Measurements from ENCODE around the gene RNF166.

Gene RNF166

GRCh38 chr16:88747588-88748301, 41.5 kb upstream of the RNF166 start:
- Histone ChIP-seq H3K4me3 (ENCODE audit: low read depth in 1 of 5, low read length in 5 of 5) (no peak overlapping the region), H3K27me3 (ENCODE audit: control insufficient read depth in 5 of 5, insufficient read depth in 4 of 5, low read length in 5 of 5) (no peaks in the 10 kb centered on the region), H3K36me3 (ENCODE audit: control insufficient read depth in 5 of 5, insufficient read depth in 5 of 5, low read length in 5 of 5) (peaks cover 0 to 35% (median 10%) of the 10 kb centered on the region in 5 donors), H3K9ac (ENCODE audit: low read length in 5 of 5) (no peak overlapping the region), H3K9me3 (ENCODE audit: control insufficient read depth in 5 of 5, low read length in 5 of 5) (no peaks in the 10 kb centered on the region), H3K4me1 (ENCODE audit: control insufficient read depth in 5 of 5, insufficient read depth in 5 of 5, low read length in 5 of 5) (peaks cover 6 to 48% (median 29%) of the 10 kb centered on the region in 5 donors), H3K27ac (ENCODE audit: low read depth, low read length) (no peak overlapping the region)

- Histone ChIP-seq H3K9ac (ENCODE audit: low read length in 5 of 5) (no peak overlapping the region), H3K9me3 (ENCODE audit: control insufficient read depth in 5 of 5, low read length in 5 of 5) (no peaks in the 10 kb centered on the region), H3K36me3 (ENCODE audit: control insufficient read depth in 5 of 5, insufficient read depth in 5 of 5, low read length in 5 of 5) (peaks cover 0 to 40% (median 16%) of the 10 kb centered on the region in 5 donors), H3K27ac (ENCODE audit: low read depth, low read length) (no peak overlapping the region), H3K27me3 (ENCODE audit: control insufficient read depth in 5 of 5, insufficient read depth in 4 of 5, low read length in 5 of 5) (no peaks in the 10 kb centered on the region), H3K4me1 (ENCODE audit: control insufficient read depth in 5 of 5, insufficient read depth in 5 of 5, low read length in 5 of 5) (peaks cover 6 to 48% (median 29%) of the 10 kb centered on the region in 5 donors), H3K4me3 (ENCODE audit: low read depth in 1 of 5, low read length in 5 of 5) (no peak overlapping the region)
Observed at GRCh38 chr16:88746506-88746905, 40.3 kb upstream of the RNF166 start.

GRCh38 chr16:88744577-88745521, 38.6 kb upstream of the RNF166 start:
- no peaks in the 10 kb centered on the region for H3K27me3 ChIP-seq (ENCODE audit: control insufficient read depth in 5 of 5, insufficient read depth in 4 of 5, low read length in 5 of 5)
- peaks cover 6 to 48% (median 29%) of the 10 kb centered on the region in 5 donors for H3K4me1 ChIP-seq (ENCODE audit: control insufficient read depth in 5 of 5, insufficient read depth in 5 of 5, low read length in 5 of 5)
- H3K4me3 ChIP-seq (ENCODE audit: low read depth in 1 of 5, low read length in 5 of 5) = no peak overlapping the region
- no peaks in the 10 kb centered on the region for H3K9me3 ChIP-seq (ENCODE audit: control insufficient read depth in 5 of 5, low read length in 5 of 5)
- H3K36me3 ChIP-seq (ENCODE audit: control insufficient read depth in 5 of 5, insufficient read depth in 5 of 5, low read length in 5 of 5) = peaks cover 0 to 50% (median 31%) of the 10 kb centered on the region in 5 donors
- no peak overlapping the region for H3K9ac ChIP-seq (ENCODE audit: low read length in 5 of 5)
- no peak overlapping the region for H3K27ac ChIP-seq (ENCODE audit: low read depth, low read length)

GRCh38 chr16:88743693-88744576, 37.7 kb upstream of the RNF166 start:
- no peak overlapping the region for H3K9ac ChIP-seq (ENCODE audit: low read length in 5 of 5)
- no peak overlapping the region for H3K4me3 ChIP-seq (ENCODE audit: low read depth in 1 of 5, low read length in 5 of 5)
- H3K27ac ChIP-seq (ENCODE audit: low read depth, low read length) = no peak overlapping the region
- H3K36me3 ChIP-seq (ENCODE audit: control insufficient read depth in 5 of 5, insufficient read depth in 5 of 5, low read length in 5 of 5) = peaks cover 0 to 56% (median 35%) of the 10 kb centered on the region in 5 donors
- peaks cover 6 to 48% (median 29%) of the 10 kb centered on the region in 5 donors for H3K4me1 ChIP-seq (ENCODE audit: control insufficient read depth in 5 of 5, insufficient read depth in 5 of 5, low read length in 5 of 5)
- H3K9me3 ChIP-seq (ENCODE audit: control insufficient read depth in 5 of 5, low read length in 5 of 5) = no peaks in the 10 kb centered on the region
- H3K27me3 ChIP-seq (ENCODE audit: control insufficient read depth in 5 of 5, insufficient read depth in 4 of 5, low read length in 5 of 5) = no peaks in the 10 kb centered on the region

- Histone ChIP-seq H3K4me3 (ENCODE audit: low read depth in 1 of 5, low read length in 5 of 5) (no peak overlapping the region), H3K27me3 (ENCODE audit: control insufficient read depth in 5 of 5, insufficient read depth in 4 of 5, low read length in 5 of 5) (no peaks in the 10 kb centered on the region), H3K4me1 (ENCODE audit: control insufficient read depth in 5 of 5, insufficient read depth in 5 of 5, low read length in 5 of 5) (peaks cover 6 to 43% (median 29%) of the 10 kb centered on the region in 5 donors), H3K9ac (ENCODE audit: low read length in 5 of 5) (no peak overlapping the region), H3K27ac (ENCODE audit: low read depth, low read length) (no peak overlapping the region), H3K36me3 (ENCODE audit: control insufficient read depth in 5 of 5, insufficient read depth in 5 of 5, low read length in 5 of 5) (peaks cover 0 to 60% (median 42%) of the 10 kb centered on the region in 5 donors), H3K9me3 (ENCODE audit: control insufficient read depth in 5 of 5, low read length in 5 of 5) (no peaks in the 10 kb centered on the region)
Observed at GRCh38 chr16:88742896-88743605, 36.8 kb upstream of the RNF166 start.

GRCh38 chr16:88741368-88741767, 35.2 kb upstream of the RNF166 start:
- Histone ChIP-seq H3K4me3 (ENCODE audit: low read depth in 1 of 5, low read length in 5 of 5) (no peak overlapping the region), H3K9me3 (ENCODE audit: control insufficient read depth in 5 of 5, low read length in 5 of 5) (no peaks in the 10 kb centered on the region), H3K36me3 (ENCODE audit: control insufficient read depth in 5 of 5, insufficient read depth in 5 of 5, low read length in 5 of 5) (peaks cover 0 to 64% (median 49%) of the 10 kb centered on the region in 5 donors), H3K4me1 (ENCODE audit: control insufficient read depth in 5 of 5, insufficient read depth in 5 of 5, low read length in 5 of 5) (peaks cover 4 to 30% (median 27%) of the 10 kb centered on the region in 5 donors), H3K27me3 (ENCODE audit: control insufficient read depth in 5 of 5, insufficient read depth in 4 of 5, low read length in 5 of 5) (no peaks in the 10 kb centered on the region), H3K9ac (ENCODE audit: low read length in 5 of 5) (no peak overlapping the region), H3K27ac (ENCODE audit: low read depth, low read length) (no peak overlapping the region)

GRCh38 chr16:88740727-88741055, 34.5 kb upstream of the RNF166 start:
- Histone ChIP-seq H3K36me3 (ENCODE audit: control insufficient read depth in 5 of 5, insufficient read depth in 5 of 5, low read length in 5 of 5) (peaks cover 0 to 70% (median 55%) of the 10 kb centered on the region in 5 donors), H3K27ac (ENCODE audit: low read depth, low read length) (no peak overlapping the region), H3K27me3 (ENCODE audit: control insufficient read depth in 5 of 5, insufficient read depth in 4 of 5, low read length in 5 of 5) (no peaks in the 10 kb centered on the region), H3K9me3 (ENCODE audit: control insufficient read depth in 5 of 5, low read length in 5 of 5) (no peaks in the 10 kb centered on the region), H3K9ac (ENCODE audit: low read length in 5 of 5) (no peak overlapping the region), H3K4me1 (ENCODE audit: control insufficient read depth in 5 of 5, insufficient read depth in 5 of 5, low read length in 5 of 5) (peaks cover 4 to 24% (median 22%) of the 10 kb centered on the region in 5 donors), H3K4me3 (ENCODE audit: low read depth in 1 of 5, low read length in 5 of 5) (no peak overlapping the region)

GRCh38 chr16:88739977-88740726, 33.9 kb upstream of the RNF166 start:
- Histone ChIP-seq H3K9ac (ENCODE audit: low read length in 5 of 5) (no peak overlapping the region), H3K4me1 (ENCODE audit: control insufficient read depth in 5 of 5, insufficient read depth in 5 of 5, low read length in 5 of 5) (peaks cover 4 to 21% (median 18%) of the 10 kb centered on the region in 5 donors)

More at GRCh38 chr16:88739977-88740726, 33.9 kb upstream of the RNF166 start:
- Histone ChIP-seq H3K27ac (ENCODE audit: low read depth, low read length) (no peak overlapping the region), H3K27me3 (ENCODE audit: control insufficient read depth in 5 of 5, insufficient read depth in 4 of 5, low read length in 5 of 5) (no peaks in the 10 kb centered on the region), H3K4me3 (ENCODE audit: low read depth in 1 of 5, low read length in 5 of 5) (no peak overlapping the region), H3K36me3 (ENCODE audit: control insufficient read depth in 5 of 5, insufficient read depth in 5 of 5, low read length in 5 of 5) (peaks cover 0 to 76% (median 60%) of the 10 kb centered on the region in 5 donors), H3K9me3 (ENCODE audit: control insufficient read depth in 5 of 5, low read length in 5 of 5) (no peaks in the 10 kb centered on the region)
